GM12865 (cell line): ENCODE results near the gene FAM98C.
"Not testable (repeated sequence)": the region's sequence is repeated elsewhere in the genome, so short reads cannot be mapped to it uniquely, and the experiment has no call there.

ENCODE experiments used
- DNase-seq: peaks from one replicate; pipeline ENCODE4 v3.0.0; 2010; ENCODE audit warnings: low read depth
- H3K4me3 ChIP-seq: 2 replicates; pipeline ENCODE4 v1.5.1; 2011; ENCODE audit warnings: mild to moderate bottlenecking, low read depth, low read length, control low read depth
- TF ChIP-seq, protein P1 (sequence below): IDR thresholded peaks from 2 replicates; pipeline ENCODE4 v1.5.1; 2011; ENCODE audit warnings: low read length, control low read depth, low read depth, inconsistent platforms; ENCODE audit not compliant: insufficient read depth; ENCODE audit errors: missing control alignments

The FAM98C gene

GRCh38 chr19:38361633-38362075 is 41.2 kb upstream of the FAM98C start:
- H3K4me3 ChIP-seq, result peak overlapping the region; percentile 53
- peak; percentile 80 for DNase-seq
- TF ChIP-seq, protein P1, sequence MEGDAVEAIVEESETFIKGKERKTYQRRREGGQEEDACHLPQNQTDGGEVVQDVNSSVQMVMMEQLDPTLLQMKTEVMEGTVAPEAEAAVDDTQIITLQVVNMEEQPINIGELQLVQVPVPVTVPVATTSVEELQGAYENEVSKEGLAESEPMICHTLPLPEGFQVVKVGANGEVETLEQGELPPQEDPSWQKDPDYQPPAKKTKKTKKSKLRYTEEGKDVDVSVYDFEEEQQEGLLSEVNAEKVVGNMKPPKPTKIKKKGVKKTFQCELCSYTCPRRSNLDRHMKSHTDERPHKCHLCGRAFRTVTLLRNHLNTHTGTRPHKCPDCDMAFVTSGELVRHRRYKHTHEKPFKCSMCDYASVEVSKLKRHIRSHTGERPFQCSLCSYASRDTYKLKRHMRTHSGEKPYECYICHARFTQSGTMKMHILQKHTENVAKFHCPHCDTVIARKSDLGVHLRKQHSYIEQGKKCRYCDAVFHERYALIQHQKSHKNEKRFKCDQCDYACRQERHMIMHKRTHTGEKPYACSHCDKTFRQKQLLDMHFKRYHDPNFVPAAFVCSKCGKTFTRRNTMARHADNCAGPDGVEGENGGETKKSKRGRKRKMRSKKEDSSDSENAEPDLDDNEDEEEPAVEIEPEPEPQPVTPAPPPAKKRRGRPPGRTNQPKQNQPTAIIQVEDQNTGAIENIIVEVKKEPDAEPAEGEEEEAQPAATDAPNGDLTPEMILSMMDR, result no peak

GRCh38 chr19:38362076-38362945 is 40.6 kb upstream of the FAM98C start:
- DNase-seq, result peak; percentile 80
- TF ChIP-seq, protein P1, result no peak
- peak overlapping the region; percentile 53 for H3K4me3 ChIP-seq

- not testable (repeated sequence) for DNase-seq
- peak overlapping the region; percentile 53 for H3K4me3 ChIP-seq
Observed at GRCh38 chr19:38362946-38363688, 39.8 kb upstream of the FAM98C start.

GRCh38 chr19:38367041-38367440 is 35.9 kb upstream of the FAM98C start:
- H3K4me3 ChIP-seq, result no peak overlapping the region
- no peak for DNase-seq
- TF ChIP-seq, protein P1, result no peak

DNA sequence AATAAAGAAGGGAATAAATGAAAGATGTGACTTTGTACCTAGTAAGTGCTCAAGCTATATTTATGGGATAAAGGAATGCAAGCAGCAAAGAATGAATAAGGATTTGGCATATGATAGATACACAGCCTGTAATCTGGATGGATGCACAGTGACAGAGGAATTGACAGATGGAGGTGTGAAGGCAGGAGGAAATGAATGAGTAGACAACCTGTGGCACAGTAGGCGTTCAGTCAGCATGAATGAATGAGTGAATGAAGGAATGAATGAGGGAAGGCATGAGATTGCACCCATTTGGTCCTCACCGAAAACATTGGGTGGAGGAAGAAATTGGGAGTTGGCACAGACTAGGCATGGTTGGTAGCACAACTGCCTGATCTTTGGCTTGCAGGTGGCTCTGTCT is 33.3 kb upstream of the FAM98C start:
- DNase-seq, result no peak
- TF ChIP-seq, protein P1, result no peak
- no peak overlapping the region for H3K4me3 ChIP-seq

- no peak overlapping the region for H3K4me3 ChIP-seq
- TF ChIP-seq, protein P1, result no peak
- DNase-seq, result no peak
Observed at GRCh38 chr19:38370299-38370698, 32.6 kb upstream of the FAM98C start.

DNA sequence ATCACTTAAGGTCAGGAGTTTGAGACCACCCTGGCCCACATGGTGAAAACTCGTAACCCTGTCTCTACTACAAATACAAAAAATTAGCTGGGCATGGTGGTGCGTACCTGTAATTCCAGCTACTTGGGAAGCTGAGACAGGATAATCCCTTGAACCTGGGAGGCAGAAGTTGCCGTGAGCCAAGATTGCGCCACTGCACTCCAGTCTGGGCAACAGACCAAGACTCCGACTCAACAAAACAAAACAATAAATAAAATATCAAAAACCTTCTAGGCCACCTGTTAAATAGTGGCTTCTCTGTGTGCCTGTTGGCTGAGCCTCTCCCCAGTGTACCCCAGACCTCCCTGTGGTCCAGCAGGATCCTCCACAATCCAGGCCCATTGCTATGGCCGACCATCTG is 31.8 kb upstream of the FAM98C start:
- no peak for DNase-seq
- TF ChIP-seq, protein P1, result no peak
- no peak overlapping the region for H3K4me3 ChIP-seq
